Neutrophil (primary cell): ENCODE measurements around the gene GMDS.

Experiments
- H3K27ac ChIP-seq: fragments of 200-600 bp; sonication (generic); 2 replicates; pipeline ENCODE4 v1.5.1; 2016; ENCODE audit warnings: mild to moderate bottlenecking, moderate library complexity
- H3K27me3 ChIP-seq: fragments of 200-600 bp; sonication (generic); 2 replicates; pipeline ENCODE4 v1.6.0; 2016; ENCODE audit warnings: mild to moderate bottlenecking
- H3K36me3 ChIP-seq: fragments of 200-600 bp; sonication (generic); 2 replicates; pipeline ENCODE4 v1.5.1; 2017
- H3K4me1 ChIP-seq, 2 experiments: fragments of 200-600 bp in 1 of 2; sonication (generic) in 1 of 2; 1 replicate in 1 of 2; 2 replicates in 1 of 2; pipeline versions ENCODE4 v1.5.1 to v1.6.1; 2013 to 2016; ENCODE audit warnings: low read depth in 1 of 2, low read length in 1 of 2, mild to moderate bottlenecking in 1 of 2, moderate library complexity in 1 of 2; ENCODE audit not compliant: control insufficient read depth in 1 of 2, insufficient read depth in 1 of 2
- H3K4me3 ChIP-seq, 2 experiments: fragments of 200-600 bp in 1 of 2; sonication (generic) in 1 of 2; 1 replicate in 1 of 2; 2 replicates in 1 of 2; pipeline ENCODE4 v1.5.1; 2013 to 2016; ENCODE audit warnings: low read depth in 1 of 2, low read length in 1 of 2, mild to moderate bottlenecking in 1 of 2, moderate library complexity in 1 of 2
- H3K9me3 ChIP-seq: fragments of 200-600 bp; sonication (generic); 2 replicates; pipeline ENCODE4 v1.5.1; 2016
- TF ChIP-seq, protein P1 (sequence below): fragments of 200-600 bp; sonication (generic); IDR thresholded peaks from 2 replicates; pipeline ENCODE4 v1.5.1; 2016; ENCODE audit warnings: antibody characterized with exemption

The GMDS gene

DNA sequence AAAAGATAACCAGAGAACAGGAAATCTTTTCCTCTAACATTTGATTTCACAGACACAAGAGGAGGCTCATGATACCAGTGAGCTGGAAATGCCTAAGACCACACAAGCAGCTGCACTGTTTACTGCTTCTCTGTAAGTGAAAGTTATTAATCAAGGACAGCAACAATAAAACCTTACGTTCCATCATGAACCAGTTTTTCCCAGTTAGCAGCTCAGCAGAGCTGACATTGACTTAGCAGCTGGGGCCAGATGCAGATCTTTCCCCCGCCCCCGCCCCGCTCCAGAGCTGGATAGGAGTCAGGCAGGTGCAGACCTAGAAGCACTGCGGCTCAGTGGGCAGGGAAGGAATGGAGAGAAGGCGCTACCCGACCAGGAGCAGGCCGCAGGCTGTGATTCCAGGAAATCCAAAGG, 275.2 kb downstream of the GMDS start:
- no peak overlapping the region for H3K4me3 ChIP-seq
- TF ChIP-seq, protein P1, sequence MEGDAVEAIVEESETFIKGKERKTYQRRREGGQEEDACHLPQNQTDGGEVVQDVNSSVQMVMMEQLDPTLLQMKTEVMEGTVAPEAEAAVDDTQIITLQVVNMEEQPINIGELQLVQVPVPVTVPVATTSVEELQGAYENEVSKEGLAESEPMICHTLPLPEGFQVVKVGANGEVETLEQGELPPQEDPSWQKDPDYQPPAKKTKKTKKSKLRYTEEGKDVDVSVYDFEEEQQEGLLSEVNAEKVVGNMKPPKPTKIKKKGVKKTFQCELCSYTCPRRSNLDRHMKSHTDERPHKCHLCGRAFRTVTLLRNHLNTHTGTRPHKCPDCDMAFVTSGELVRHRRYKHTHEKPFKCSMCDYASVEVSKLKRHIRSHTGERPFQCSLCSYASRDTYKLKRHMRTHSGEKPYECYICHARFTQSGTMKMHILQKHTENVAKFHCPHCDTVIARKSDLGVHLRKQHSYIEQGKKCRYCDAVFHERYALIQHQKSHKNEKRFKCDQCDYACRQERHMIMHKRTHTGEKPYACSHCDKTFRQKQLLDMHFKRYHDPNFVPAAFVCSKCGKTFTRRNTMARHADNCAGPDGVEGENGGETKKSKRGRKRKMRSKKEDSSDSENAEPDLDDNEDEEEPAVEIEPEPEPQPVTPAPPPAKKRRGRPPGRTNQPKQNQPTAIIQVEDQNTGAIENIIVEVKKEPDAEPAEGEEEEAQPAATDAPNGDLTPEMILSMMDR = no peak
- H3K27me3 ChIP-seq = no peaks in the 10 kb centered on the region
- H3K9me3 ChIP-seq = no peaks in the 10 kb centered on the region
- no peak overlapping the region for H3K27ac ChIP-seq
- peaks cover 9 to 18% of the 10 kb centered on the region in 2 experiments for H3K4me1 ChIP-seq
- H3K36me3 ChIP-seq = no peaks in the 10 kb centered on the region

DNA sequence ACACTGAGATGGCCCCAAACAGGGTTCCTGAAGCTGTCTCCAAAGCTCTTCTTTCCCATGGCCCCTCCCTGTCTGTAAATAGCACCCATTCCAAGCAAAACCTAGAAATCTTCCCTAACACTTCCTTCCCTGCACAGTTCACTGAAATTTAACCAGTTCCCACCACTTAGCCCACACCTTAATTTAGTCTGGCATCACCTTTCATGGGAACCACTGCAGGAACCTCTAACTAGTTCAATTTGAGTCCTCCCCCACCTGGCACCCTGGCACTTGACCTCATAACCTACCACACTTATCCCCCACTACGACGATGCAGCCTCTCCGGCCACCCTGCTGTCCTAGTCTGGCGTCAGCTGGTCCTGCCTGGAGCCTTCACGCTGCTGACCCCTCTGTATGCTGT, 278.7 kb downstream of the GMDS start:
- Histone ChIP-seq H3K9me3 (no peaks in the 10 kb centered on the region), H3K4me1 (no peaks in the 10 kb centered on the region), H3K27ac (no peak overlapping the region), H3K27me3 (no peaks in the 10 kb centered on the region), H3K36me3 (no peaks in the 10 kb centered on the region), H3K4me3 (no peak overlapping the region)
- TF ChIP-seq, protein P1 = no peak

DNA sequence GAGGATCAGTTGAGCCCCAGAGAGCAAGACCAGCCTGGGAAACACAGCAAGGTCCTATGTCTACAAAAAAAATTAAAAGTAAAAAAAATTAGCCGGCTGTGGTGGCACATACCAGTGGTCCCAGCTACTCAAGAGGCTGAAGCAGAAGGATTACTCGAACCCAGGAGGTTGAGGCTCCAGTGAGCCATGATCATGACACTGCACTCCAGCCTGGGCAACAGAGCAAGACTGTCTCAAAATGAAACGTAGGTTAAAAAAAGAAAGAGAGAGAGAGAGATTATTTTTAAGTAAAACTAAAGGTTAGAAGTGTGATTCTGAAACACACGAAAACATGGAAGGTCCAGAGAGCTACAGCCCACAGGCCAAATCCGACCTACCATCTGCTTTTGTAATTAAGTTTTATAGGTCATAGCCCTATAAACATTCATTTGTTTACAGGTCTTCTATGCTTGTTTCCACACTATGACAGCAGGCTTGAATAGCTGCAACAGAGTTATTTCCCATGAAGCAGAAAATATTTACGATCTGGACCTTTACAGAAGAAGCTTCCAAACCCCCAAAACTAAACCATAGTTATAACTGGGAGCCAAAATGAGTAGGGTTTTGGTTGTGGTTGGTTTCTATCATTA, 279.7 kb downstream of the GMDS start:
- TF ChIP-seq, protein P1 = no peak
- no peaks in the 10 kb centered on the region for H3K36me3 ChIP-seq
- H3K27ac ChIP-seq = no peak overlapping the region
- no peaks in the 10 kb centered on the region for H3K4me1 ChIP-seq
- no peak overlapping the region for H3K4me3 ChIP-seq
- H3K27me3 ChIP-seq = no peaks in the 10 kb centered on the region
- H3K9me3 ChIP-seq = no peaks in the 10 kb centered on the region

DNA sequence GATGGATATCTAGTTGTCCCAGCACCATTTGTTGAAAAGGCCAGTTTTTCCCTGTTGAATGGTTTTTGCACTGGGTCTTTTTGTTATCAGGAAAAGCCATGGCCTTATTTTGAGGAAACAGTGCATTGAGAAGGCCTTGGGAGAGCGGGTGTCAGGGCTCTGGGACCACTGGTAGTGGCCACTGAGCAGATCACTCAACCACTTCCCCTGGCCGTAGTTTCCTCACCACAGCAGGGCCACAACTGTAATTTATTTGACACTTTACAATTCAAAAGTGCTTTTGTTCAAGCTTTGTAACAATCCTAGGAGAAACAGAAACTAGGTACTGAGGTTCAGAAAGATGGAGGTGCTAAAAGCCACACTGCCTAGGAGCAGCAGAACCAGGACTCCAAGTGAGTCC, 281.8 kb downstream of the GMDS start:
- H3K36me3 ChIP-seq = no peaks in the 10 kb centered on the region
- H3K27me3 ChIP-seq = no peaks in the 10 kb centered on the region
- TF ChIP-seq, protein P1 = no peak
- no peak overlapping the region for H3K27ac ChIP-seq
- H3K9me3 ChIP-seq = no peaks in the 10 kb centered on the region
- H3K4me1 ChIP-seq = no peaks in the 10 kb centered on the region
- no peak overlapping the region for H3K4me3 ChIP-seq

DNA sequence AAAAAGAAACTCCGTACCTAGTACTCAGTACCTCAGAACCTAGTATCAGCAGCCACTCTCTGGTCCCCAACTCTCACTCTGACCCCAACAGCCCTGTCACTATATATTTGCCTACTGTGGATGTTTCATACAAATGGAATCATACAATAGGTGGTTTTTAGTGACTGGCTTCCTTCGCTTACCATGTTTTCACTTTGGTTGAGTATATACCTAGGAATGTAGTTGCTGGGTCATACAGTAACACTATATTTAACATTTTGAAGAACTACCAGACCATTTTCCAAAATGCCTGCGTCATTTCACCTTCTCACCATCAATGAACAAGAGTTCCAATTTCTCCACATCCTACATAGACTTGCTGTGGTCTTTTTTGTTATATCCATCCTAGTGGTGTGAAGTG, 283.2 kb downstream of the GMDS start:
- Histone ChIP-seq H3K4me1 (no peaks in the 10 kb centered on the region), H3K4me3 (no peak overlapping the region), H3K9me3 (no peaks in the 10 kb centered on the region), H3K36me3 (no peaks in the 10 kb centered on the region), H3K27me3 (no peaks in the 10 kb centered on the region), H3K27ac (no peak overlapping the region)
- TF ChIP-seq, protein P1 = no peak
